ENCODE results near the gene THAP4. TPM values are rescaled to one million over a fixed set of nuclear protein-coding genes. Genes with fewer than 3 reads are reported as not detected.

The THAP4 gene
- total and polyA plus RNA-seq, 2 of the 13 experiments (the other 11 are each of a cell fraction or from before 2014, with no cell fraction given) = 59.7 to 75.7 TPM

- TF ChIP-seq ZNF576 (CRISPR knock-in tag; IDR thresholded peaks at IDR 0.05) (no peak), MTA3 (CRISPR knock-in tag; IDR thresholded peaks at IDR 0.05) (no peak), KAT7 (CRISPR knock-in tag; IDR thresholded peaks at IDR 0.05; ENCODE audit: borderline replicate concordance) (peak; percentile 90; the same call in 1 of the 2 replicates), ZNF839 (CRISPR knock-in tag; IDR thresholded peaks at IDR 0.05; ENCODE audit: borderline replicate concordance) (no peak), SP4 (CRISPR knock-in tag; IDR thresholded peaks at IDR 0.05) (no peak), MEIS2 (CRISPR knock-in tag; IDR thresholded peaks at IDR 0.05) (0 out of 2 replicates have a peak, but pooled peaks have one; percentile 49), TBX3 (IDR thresholded peaks at IDR 0.05; ENCODE audit: borderline replicate concordance) (no peak), ATF7-NPFF (CRISPR knock-in tag; IDR thresholded peaks at IDR 0.05; ENCODE audit: low read depth) (no peak), ZFP62 (CRISPR knock-in tag; IDR thresholded peaks at IDR 0.05) (no peak), SRSF4 (IDR thresholded peaks at IDR 0.05; ENCODE audit: low read depth, low read length, poor library complexity, severe bottlenecking) (no peak), ZNF331 (CRISPR knock-in tag; IDR thresholded peaks at IDR 0.05) (no peak; the same call in 1 of the 2 replicates), MXD4 (CRISPR knock-in tag; IDR thresholded peaks at IDR 0.05) (peak; percentile 78; the same call in 1 of the 2 replicates), NRL (CRISPR knock-in tag; IDR thresholded peaks at IDR 0.05; ENCODE audit: borderline replicate concordance) (peak; percentile 70; the same call in 1 of the 2 replicates), ZNF484 (CRISPR knock-in tag; IDR thresholded peaks at IDR 0.05; ENCODE audit: borderline replicate concordance, low read depth) (peak; percentile 85; the same call in 1 of the 2 replicates), BCL3 (CRISPR knock-in tag; IDR thresholded peaks at IDR 0.05) (no peak), E2F1 (CRISPR knock-in tag; IDR thresholded peaks at IDR 0.05) (no peak), ZSCAN20 (CRISPR knock-in tag; IDR thresholded peaks at IDR 0.05; ENCODE audit: borderline replicate concordance) (0 out of 2 replicates have a peak, but pooled peaks have one; percentile 33), GATA4 (IDR thresholded peaks at IDR 0.05; ENCODE audit: borderline replicate concordance, low read depth) (no peak), SALL1 (CRISPR knock-in tag; IDR thresholded peaks at IDR 0.05) (peak; percentile 76), ZNF180 (CRISPR knock-in tag; IDR thresholded peaks at IDR 0.05; ENCODE audit: borderline replicate concordance, low read depth) (no peak), ZBTB7B (CRISPR knock-in tag; IDR thresholded peaks at IDR 0.05) (peak; percentile 84; the same call in 1 of the 2 replicates), FOXC1 (CRISPR knock-in tag; IDR thresholded peaks at IDR 0.05; ENCODE audit: borderline replicate concordance) (no peak; the same call in 1 of the 2 replicates), MXD3 (CRISPR knock-in tag; IDR thresholded peaks at IDR 0.05) (peak; percentile 91), TSC22D2 (CRISPR knock-in tag; IDR thresholded peaks at IDR 0.05; ENCODE audit: borderline replicate concordance) (peak; percentile 58; the same call in 1 of the 2 replicates), POGZ (CRISPR knock-in tag; IDR thresholded peaks at IDR 0.05) (peak; percentile 49; the same call in 1 of the 2 replicates), ZNF234 (CRISPR knock-in tag; conservative IDR thresholded peaks at IDR 0.05) (no peak; the same call in 1 of the 2 replicates), PITX1 (CRISPR knock-in tag; IDR thresholded peaks at IDR 0.05) (0 out of 2 replicates have a peak, but pooled peaks have one; percentile 44), RBM22 (optimal IDR thresholded peaks at IDR 0.05; ENCODE audit: low read length) (no peak)
These were observed 558 bp downstream of the THAP4 start (continued) for GRCh38 chr2:241636182-241637017.
